Activated CD8-positive, alpha-beta memory T cell treated with anti-CD3 and anti-CD28 coated beads, Interleukin-2, amount 50 U/mL, for 1 hour (primary cell): ENCODE results near the gene KDM6B.
"Not testable (repeated sequence)": the region's sequence is repeated elsewhere in the genome, so short reads cannot be mapped to it uniquely, and the experiment has no call there.

Source experiments
- DNase-seq: peaks from one replicate; pipeline ENCODE4 v3.0.0-alpha.2; 2020; ENCODE audit errors: extremely low read depth

KDM6B gene, protein sequence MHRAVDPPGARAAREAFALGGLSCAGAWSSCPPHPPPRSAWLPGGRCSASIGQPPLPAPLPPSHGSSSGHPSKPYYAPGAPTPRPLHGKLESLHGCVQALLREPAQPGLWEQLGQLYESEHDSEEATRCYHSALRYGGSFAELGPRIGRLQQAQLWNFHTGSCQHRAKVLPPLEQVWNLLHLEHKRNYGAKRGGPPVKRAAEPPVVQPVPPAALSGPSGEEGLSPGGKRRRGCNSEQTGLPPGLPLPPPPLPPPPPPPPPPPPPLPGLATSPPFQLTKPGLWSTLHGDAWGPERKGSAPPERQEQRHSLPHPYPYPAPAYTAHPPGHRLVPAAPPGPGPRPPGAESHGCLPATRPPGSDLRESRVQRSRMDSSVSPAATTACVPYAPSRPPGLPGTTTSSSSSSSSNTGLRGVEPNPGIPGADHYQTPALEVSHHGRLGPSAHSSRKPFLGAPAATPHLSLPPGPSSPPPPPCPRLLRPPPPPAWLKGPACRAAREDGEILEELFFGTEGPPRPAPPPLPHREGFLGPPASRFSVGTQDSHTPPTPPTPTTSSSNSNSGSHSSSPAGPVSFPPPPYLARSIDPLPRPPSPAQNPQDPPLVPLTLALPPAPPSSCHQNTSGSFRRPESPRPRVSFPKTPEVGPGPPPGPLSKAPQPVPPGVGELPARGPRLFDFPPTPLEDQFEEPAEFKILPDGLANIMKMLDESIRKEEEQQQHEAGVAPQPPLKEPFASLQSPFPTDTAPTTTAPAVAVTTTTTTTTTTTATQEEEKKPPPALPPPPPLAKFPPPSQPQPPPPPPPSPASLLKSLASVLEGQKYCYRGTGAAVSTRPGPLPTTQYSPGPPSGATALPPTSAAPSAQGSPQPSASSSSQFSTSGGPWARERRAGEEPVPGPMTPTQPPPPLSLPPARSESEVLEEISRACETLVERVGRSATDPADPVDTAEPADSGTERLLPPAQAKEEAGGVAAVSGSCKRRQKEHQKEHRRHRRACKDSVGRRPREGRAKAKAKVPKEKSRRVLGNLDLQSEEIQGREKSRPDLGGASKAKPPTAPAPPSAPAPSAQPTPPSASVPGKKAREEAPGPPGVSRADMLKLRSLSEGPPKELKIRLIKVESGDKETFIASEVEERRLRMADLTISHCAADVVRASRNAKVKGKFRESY (N-terminal part only)

DNA sequence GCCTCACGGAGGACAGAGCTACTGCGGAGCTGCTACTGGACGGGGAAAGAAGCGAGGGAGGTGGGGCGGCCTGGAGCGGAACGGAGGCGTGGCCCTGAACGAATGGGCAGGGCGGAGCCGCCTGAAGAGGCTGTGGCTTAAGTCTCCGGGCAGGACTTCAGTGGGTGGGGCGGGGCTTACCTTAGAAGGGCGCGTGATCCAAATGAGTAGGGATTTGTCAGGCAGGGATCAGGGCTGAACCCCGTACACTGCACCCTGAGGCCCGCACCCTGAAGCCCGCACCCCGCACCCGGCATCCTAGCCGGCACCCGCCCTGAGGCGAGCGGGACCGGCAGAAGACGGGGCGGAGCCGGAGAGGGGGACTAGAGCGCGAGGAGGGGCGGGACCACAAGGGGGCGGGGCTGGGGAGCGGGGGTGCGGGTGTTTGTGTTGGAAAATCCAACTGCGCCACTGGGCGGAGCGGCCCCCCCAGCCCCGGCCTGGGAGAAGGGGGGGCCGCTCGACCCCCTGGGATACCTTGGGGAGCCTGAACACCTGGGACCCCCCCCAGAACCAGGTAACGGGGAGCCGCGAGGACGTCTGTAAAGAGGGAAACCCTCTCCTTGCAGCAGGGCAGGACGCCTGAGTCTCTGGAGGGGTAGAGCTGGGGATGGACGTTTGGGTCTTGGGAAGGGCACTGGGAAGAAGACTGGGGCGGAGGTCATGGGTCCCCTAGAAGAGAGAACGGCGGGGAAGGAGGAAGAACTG, at the start of gene KDM6B:
TSS of gene KDM6B (plus strand) at position 423 of the 747 bp plus-strand sequence. CDS start 11,338 bp downstream, outside the sequence.
- no peak for DNase-seq

DNA sequence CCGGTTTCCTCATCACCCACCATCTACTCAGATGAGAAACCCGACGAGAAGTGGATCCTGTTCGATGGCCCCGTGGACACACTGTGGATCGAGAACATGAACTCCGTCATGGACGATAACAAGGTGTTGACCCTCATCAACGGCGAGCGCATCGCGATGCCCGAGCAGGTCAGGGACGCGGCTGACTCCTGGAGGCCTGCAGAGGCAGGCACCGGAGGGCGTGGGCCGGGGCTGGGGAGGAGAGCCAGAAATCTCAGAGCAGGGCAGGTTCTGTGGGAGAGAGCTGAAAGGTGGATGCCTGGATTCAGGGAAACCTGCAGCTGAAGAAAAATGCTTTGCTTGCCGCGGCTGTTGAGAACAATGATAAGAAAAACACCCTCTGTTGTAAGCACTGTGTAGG, 47.2 kb upstream of the KDM6B start:
- no peak for DNase-seq

DNA sequence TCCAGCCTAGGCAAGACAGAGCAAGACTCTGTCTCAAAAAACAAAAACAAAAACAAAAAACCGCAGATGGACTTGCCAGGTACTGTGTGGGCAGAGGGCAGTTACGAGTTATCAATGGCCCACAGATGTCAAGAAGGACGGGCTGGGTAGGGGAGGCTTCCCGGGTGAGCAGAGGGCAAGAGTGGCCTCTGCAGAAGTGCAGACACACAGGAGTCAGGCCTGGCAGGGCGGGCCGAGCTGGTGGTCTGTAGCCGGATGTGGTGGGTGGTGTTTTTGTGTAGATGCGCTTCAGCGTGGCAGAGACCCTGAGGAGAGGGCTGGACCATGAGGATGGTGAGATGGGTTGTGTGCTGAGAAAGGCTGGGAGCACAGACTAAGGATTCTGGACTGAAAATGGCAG, 44.9 kb upstream of the KDM6B start:
- DNase-seq, result no peak

DNA sequence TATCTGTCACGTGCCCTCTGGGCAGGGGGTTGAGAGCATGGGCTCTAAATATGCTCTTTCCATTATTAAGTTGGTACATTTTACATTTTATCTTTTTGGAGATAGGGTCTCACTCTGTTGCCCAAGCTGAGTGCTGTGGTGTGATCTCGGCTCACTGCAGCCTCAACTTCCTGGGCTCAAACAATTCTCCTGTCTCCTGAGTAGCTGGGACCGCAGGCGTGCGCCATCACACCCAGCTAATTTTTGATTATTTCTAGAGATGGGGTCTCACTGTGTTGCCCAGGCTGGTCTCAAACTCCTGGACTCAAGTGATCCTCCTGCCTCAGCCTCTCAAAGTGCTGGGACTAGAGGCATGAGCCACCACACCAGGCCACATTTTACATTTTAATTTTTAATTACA, 43.9 kb upstream of the KDM6B start:
- DNase-seq, result no peak

DNA sequence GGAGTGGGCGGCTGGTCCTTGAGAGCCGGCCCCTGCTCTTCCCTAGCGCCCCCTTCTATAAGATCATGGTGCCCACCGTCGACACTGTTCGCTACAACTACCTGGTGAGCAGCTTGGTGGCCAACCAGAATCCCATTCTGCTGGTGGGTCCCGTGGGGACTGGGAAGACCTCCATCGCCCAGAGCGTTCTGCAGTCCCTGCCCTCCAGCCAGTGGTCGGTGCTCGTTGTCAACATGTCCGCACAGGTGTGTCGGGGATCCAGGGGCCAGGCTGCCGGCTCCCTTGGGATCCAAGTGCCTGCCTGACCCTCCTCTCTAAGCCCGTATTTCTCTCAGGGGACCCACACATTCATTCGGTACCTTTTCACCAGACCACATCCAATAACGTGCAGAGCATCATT, 41.4 kb upstream of the KDM6B start:
- DNase-seq, result no peak

DNA sequence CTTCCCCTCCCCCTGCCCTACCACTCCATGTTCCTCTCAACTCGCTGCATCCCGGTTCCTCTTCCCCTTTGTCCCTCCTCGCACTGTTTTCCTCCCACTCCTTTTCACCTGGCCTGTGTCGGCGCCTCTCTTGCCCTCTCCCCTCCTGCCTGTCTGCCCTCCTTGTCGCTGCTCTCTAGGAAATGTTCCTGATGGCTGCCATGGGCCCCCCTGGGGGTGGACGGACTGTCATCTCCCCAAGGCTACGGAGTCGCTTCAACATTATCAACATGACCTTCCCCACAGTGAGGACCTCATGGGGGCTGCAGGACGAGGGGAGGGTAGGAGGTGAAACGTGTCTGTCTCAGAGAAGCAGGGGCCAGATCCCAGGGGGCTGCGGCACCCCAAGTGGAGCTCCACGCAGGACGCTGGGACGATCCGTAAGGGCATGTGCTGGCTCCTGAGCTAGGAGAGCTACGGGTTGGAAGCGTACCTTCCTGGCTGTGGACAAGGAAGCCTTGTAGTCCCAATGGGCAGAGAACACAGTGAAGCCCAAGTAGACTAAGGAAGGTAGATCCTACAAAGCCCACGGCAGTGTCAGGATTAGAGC, 39.8 kb upstream of the KDM6B start:
- DNase-seq, result no peak

DNA sequence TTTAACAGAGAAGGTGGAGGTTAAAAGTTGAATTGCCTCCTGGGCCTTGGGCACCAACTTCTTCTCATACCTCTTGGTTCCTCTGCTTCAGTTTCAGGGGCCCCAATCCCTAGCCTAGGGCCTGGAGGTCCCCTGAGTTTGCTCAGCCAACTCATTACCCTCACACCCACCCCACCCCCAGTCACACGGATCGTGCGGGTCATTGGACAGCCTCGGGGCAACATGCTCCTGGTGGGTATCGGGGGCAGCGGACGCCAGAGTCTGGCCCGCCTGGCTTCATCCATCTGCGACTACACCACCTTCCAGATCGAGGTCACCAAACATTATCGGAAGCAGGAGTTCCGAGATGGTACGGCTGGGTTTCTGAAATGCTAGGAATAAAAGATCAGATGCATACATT, 36.0 kb upstream of the KDM6B start:
- no peak for DNase-seq

DNA sequence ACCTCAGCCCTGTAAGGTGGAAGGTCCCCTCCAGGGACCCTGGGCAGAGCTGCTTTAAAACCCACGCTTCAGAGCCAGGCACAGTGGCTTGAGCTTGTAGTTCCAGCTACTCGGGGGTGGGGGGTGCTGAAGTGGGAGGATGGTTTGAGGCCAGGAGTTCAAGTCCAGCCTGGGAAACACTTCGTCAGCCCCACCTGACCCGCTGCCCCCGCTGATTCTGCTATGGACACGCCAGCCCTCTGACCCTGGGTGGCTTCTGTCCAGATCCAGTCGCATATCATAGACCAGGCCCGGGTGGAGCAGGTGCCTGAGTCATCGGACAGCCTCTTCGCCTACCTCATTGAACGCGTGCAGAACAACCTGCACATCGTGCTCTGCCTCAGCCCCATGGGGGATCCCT, 35.2 kb upstream of the KDM6B start:
- DNase-seq, result no peak

DNA sequence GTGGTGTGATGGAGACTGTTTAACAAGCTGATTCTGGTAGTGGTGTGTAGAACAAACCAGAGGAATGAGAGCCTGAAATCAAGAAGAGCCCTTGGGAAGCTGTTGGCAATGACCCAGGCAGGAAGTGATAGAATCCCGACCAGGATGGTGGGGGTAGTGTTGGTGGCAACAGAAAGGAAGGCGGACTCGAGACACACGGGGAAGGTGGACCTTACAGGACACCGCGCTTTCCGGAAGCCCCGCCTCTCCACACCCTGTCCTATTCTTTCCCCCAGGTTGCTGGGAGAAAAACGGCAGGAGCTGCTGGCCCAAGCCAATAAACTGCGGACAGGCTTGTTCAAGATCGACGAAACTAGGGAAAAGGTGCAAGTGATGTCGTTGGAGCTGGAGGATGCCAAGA, 30.0 kb upstream of the KDM6B start:
- no peak for DNase-seq

DNA sequence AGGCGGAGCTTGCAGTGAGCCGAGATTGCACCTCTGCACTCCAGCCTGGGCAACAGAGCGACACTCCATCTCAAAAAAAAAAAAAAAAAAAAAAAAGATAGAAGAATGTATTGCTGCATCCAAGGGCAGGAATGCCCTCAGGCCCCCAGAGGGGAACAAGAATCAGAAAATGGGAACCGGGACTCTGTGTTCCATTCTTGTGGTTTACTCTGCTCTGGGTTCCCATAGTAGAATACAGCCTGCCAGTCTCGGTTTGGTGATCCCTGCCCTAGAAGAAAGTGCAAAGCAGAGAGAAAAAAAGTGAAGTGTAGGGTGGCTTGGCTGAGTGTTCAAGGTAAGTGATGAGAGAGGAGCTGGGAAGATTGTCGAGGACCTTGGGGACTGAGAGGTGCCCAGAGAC, 27.4 kb upstream of the KDM6B start:
- DNase-seq, result no peak

DNA sequence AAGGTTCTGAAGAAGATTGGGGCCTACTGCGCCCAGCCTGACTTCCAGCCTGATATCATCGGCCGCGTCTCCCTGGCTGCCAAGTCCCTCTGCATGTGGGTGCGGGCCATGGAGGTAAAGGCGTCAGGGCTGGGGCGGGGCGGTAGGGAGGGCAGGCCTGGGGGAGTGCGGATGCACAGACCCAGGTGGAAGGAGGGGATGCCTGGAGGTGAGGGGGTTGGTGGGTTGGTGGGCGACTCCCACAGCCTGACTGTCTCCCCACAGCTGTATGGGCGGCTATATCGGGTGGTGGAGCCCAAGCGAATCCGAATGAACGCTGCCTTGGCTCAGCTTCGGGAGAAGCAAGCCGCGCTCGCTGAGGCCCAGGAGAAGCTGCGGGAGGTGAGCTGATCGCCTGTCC, 26.8 kb upstream of the KDM6B start:
- no peak for DNase-seq

DNA sequence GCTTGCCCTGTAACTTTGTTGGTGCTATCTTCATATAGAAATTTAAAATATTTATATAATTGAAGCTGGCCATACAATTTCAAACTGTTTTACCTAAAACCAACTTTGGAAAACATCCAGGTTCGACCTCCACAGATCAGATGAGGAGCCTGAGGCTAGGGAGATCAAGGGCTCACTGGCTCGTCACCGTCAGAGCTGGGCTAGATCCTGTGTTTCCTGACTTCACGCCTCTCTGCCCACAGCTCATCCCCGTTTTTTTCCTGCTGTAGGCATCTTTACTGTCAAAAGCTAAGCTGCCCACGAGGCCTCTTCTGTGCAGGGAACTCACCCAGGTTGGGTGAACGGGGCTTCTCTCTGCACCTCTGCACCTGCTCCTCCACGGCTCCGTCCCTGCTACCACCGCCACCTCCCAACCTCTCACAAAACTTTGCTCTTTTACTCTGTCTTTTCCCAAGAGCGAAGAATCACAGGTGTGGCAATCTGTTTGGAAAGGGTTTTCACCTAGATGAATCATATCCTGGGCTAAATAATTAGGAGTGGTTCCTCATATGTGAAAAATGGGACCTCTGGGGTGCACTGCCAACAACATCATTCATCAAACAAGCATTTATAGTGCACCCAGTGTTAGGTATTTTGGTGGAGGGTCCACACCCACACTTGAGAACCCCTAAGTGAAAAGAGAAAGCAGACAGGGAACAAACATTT, 24.8 kb upstream of the KDM6B start:
- DNase-seq, result no peak

DNA sequence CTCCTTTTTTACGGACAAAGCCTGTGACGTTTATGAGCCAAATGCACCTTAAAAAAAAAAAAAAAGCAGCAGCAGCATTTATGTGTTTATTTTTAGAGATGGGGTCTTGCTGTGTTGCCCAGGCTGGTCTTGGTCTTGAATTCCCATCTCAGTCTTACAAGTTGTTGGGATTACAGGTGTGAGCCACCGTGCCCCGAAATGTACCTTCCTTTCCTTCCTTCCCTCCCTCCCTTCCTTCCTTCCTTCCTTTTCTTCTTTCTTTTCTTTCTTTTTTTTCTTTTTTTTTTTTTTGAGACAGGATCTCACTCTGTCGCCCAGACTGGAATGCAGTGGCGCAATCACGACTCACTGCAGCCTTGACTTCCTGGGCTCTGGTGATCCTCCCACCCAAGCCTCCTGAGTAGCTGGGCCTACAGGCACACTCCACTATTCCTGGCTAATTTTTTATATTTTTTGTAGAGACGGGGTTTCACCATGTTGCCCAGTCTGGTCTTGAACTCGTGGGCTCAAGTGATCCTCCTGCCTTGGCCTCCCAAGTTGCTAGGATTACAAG, 24.1 kb upstream of the KDM6B start:
- DNase-seq, result not testable (repeated sequence)

DNA sequence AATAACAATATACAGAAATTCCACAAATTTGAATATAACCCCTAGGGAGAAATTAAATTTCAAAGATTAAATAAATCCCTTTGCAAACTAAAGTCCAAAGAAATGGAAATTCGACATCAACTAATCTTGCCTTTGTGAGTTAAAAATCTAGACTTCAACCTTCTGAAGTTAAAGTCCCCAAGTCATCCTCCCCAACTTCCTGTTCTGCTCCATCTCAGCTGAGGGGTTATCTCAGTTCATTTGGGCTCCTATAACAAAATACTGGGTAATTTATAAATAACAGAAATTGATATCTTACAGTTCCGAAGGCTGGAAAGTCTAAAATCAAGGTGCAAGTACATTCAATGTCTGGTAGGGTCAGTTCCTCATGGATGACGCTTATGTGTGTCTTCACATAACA, 22.8 kb upstream of the KDM6B start:
- no peak for DNase-seq

DNA sequence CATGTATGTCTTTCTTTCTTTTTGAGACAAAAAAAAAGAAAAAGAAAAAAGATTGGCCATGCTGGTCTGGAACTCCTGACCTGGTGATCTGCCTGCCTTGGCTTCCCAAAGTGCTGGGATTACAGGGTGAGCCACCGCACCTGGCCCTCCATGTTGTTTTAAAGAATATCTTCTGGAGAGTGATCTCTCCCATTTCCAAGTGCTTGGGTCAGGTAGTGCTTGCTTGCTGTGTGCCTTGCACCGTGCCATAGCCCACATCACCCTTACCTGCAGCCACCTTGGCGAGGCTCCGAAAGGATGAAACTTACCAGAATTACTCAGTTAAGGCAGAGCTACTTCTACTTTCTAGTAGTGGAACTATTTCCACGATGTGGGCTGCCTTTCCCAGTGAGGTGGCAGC, 19.0 kb upstream of the KDM6B start:
- no peak for DNase-seq

DNA sequence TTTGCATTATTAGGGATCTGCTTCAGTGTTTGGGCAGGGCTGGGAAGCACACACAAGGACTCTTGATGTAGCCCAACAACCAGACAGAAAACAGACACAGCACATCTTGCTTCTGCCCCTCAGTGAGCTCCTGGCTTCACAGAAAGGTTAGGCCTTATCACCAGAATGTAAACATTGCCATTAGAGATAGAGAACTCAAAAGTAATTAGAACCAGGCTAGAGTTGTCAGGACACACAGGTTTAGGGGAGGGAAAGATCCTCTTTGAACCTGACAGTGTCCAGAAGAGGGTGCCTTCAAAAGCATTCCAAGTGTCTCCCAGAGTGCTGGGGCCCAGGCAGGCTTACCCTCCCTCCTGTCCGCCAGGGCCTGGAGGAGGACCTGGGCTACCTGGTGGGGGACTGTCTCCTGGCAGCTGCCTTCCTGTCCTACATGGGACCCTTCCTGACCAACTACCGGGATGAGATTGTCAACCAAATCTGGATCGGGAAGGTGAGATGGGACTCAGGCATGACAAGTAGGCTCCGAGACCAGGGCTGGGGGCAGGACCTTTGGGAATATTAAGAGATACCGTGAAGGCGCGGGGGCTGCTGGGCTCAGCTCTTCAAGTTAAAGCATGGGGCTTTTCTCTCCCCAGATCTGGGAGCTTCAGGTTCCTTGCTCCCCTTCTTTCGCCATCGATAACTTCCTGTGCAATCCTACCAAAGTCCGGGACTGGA, 16.9 kb upstream of the KDM6B start:
- no peak for DNase-seq

DNA sequence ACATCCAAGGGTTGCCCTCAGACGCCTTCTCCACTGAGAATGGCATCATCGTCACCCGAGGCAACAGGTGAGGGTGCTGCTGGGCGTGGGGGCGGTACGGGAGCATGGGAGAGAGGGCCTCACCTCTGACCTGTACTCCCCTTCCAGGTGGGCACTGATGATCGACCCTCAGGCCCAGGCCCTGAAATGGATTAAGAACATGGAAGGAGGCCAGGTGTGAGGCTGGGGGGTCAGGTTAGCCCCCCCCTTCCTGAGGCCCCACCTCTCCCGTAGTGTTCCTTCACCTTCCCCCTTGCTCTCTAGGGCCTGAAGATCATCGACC, 16.4 kb upstream of the KDM6B start:
- no peak for DNase-seq

DNA sequence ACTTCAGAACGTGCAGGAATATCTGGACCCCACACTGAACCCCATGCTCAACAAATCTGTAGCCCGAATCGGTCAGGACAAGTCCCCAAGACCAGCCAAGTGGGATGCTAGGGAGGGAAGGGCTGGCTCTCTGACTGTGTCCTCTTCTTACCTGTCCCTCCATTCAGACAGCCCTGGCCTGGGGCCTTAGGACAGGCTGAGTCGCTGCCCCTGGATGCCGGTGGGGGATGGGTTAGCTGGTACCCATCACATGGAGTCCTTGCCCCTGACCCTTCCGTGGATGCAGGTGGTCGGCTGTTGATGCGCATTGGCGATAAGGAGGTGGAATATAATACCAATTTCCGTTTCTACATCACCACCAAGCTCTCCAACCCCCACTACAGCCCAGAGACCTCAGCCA, 16.0 kb upstream of the KDM6B start:
- no peak for DNase-seq

DNA sequence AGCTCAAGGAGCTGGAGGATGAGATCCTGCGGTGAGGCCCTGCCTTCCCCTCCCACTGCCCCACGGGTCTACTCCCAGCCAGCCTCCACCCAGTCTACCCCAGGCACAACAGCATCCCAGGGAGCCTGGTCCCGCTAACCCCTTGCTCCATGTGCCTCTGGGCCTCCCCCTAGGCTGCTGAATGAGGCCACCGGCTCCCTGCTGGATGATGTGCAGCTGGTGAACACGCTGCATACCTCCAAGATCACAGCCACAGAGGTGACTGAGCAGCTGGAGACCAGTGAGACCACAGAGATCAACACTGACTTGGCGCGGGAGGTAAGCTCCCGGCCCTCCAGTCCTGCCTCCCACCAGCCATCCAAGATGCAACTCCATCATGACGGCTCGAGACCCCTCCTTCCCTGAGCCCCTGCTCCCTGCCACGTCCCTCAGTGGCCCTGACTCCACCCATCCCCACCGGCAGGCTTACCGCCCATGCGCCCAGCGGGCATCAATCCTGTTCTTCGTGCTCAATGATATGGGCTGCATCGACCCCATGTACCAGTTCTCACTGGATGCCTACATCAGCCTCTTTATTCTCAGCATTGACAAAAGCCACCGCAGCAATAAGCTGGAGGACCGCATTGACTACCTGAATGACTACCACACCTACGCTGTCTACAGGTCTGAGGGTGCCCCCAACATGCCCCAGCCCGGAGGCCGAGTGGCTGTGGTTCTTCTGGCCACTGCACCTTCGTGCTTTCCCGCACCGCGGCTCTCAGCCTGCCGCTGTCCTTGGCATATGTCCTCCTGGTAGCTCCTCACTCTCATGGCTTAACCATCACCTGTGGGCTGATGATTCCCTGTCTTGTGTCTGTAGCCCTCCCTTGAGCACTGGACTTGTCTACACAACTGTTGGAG, 15.0 kb upstream of the KDM6B start:
- no peak for DNase-seq
